Neutrophil (primary cell): ENCODE data around the gene RNPEPL1.
"Not testable (repeated sequence)": the region's sequence is repeated elsewhere in the genome, so short reads cannot be mapped to it uniquely, and the experiment has no call there.

Experiments used
- H3K27ac ChIP-seq: fragments of 200-600 bp; sonication (generic); 2 replicates; pipeline ENCODE4 v1.5.1; 2016; ENCODE audit warnings: mild to moderate bottlenecking, moderate library complexity
- H3K27me3 ChIP-seq: fragments of 200-600 bp; sonication (generic); 2 replicates; pipeline ENCODE4 v1.6.0; 2016; ENCODE audit warnings: mild to moderate bottlenecking
- H3K36me3 ChIP-seq: fragments of 200-600 bp; sonication (generic); 2 replicates; pipeline ENCODE4 v1.5.1; 2017
- H3K4me1 ChIP-seq, 2 experiments: fragments of 200-600 bp in 1 of 2; sonication (generic) in 1 of 2; 1 replicate in 1 of 2; 2 replicates in 1 of 2; pipeline versions ENCODE4 v1.5.1 to v1.6.1; 2013 to 2016; ENCODE audit warnings: low read depth in 1 of 2, low read length in 1 of 2, mild to moderate bottlenecking in 1 of 2, moderate library complexity in 1 of 2; ENCODE audit not compliant: control insufficient read depth in 1 of 2, insufficient read depth in 1 of 2
- H3K4me3 ChIP-seq, 2 experiments: fragments of 200-600 bp in 1 of 2; sonication (generic) in 1 of 2; 1 replicate in 1 of 2; 2 replicates in 1 of 2; pipeline ENCODE4 v1.5.1; 2013 to 2016; ENCODE audit warnings: low read depth in 1 of 2, low read length in 1 of 2, mild to moderate bottlenecking in 1 of 2, moderate library complexity in 1 of 2
- H3K9me3 ChIP-seq: fragments of 200-600 bp; sonication (generic); 2 replicates; pipeline ENCODE4 v1.5.1; 2016
- TF ChIP-seq, protein P1 (sequence below): fragments of 200-600 bp; sonication (generic); IDR thresholded peaks from 2 replicates; pipeline ENCODE4 v1.5.1; 2016; ENCODE audit warnings: antibody characterized with exemption

RNPEPL1 gene

DNA sequence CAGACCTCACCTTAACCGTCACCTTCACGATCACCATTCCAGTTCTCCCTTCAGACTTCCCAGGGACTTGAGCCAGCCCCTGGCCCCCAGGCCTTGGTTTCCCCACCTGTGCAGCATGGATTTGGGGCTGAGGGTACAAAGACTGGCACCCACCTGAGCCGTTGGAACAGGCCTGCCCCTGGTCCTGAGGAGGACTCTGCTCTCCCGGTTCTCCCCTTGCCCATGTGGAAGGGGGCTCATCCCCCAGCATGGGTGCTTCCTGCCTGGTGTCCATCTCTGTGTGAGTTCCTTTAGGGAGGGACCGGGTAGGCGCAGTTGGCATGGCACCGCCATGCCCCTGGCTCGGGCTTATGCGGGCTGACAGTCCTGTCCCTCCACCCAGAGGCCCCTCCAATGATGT lies 46.1 kb downstream of the RNPEPL1 start:
- Histone ChIP-seq H3K27me3 (no peaks in the 10 kb centered on the region), H3K36me3 (no peaks in the 10 kb centered on the region), H3K9me3 (no peaks in the 10 kb centered on the region), H3K27ac (no peak overlapping the region), H3K4me3 (no peak overlapping the region), H3K4me1 (peaks cover 17 to 19% of the 10 kb centered on the region in 2 experiments)
- TF ChIP-seq, protein P1, sequence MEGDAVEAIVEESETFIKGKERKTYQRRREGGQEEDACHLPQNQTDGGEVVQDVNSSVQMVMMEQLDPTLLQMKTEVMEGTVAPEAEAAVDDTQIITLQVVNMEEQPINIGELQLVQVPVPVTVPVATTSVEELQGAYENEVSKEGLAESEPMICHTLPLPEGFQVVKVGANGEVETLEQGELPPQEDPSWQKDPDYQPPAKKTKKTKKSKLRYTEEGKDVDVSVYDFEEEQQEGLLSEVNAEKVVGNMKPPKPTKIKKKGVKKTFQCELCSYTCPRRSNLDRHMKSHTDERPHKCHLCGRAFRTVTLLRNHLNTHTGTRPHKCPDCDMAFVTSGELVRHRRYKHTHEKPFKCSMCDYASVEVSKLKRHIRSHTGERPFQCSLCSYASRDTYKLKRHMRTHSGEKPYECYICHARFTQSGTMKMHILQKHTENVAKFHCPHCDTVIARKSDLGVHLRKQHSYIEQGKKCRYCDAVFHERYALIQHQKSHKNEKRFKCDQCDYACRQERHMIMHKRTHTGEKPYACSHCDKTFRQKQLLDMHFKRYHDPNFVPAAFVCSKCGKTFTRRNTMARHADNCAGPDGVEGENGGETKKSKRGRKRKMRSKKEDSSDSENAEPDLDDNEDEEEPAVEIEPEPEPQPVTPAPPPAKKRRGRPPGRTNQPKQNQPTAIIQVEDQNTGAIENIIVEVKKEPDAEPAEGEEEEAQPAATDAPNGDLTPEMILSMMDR, result no peak

DNA sequence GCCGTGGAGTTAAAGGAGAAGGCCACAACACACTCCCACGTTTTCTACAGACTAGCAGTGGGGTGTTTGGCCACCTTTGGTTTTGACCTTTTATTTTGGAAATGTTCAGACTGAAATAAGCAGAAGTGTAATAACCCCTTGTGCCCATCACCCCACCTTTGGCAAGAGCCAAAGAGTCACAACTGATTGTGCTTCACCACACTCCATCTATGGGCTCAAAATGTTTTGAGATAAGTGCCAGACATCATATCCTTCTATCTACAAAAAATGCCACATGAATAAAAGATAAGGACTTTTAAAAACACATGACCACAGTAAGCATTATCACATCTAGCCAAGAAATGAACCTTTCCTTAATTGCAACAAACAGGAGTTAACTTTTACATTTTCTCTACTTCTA lies 47.1 kb downstream of the RNPEPL1 start:
- Histone ChIP-seq H3K27ac (no peak overlapping the region), H3K4me3 (no peak overlapping the region), H3K4me1 (peaks cover 17 to 19% of the 10 kb centered on the region in 2 experiments), H3K36me3 (no peaks in the 10 kb centered on the region), H3K27me3 (no peaks in the 10 kb centered on the region), H3K9me3 (no peaks in the 10 kb centered on the region)
- TF ChIP-seq, protein P1, result no peak

DNA sequence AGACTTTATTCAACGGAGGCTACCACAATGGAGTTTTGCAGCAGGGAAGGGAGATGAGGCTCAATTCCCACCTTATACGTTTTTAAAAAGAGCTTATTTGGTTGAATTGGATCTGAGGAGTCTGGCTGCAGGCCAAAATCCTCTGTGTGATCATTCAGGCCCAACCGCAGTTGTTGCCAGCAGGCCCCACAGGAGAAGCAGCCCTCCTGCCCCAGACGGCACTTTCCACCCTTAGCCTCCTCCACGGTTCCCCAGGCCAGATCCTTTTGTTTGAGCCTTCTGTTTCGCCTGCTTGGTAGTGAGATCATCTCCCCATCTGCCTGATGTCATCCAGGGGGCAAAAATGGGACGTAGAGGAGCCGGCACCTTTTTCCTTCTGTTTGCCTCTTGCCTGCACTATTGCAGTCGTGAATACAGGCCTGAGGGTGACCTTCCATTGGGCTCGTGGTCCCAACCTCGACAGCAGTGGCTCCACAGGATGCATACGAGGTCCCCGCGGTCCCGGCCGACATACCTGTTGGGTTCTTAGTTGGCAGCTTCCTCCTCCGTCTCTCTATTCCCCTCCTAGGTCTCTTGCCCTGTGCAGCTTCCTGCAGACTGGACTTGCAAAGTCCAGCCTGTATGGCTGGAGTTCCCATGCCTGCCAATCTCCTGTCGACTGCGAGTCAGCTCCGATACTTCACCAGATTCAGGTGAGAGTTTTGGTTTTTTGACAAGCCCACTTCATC lies 47.7 kb downstream of the RNPEPL1 start:
- no peak overlapping the region for H3K4me3 ChIP-seq
- H3K9me3 ChIP-seq, result no peaks in the 10 kb centered on the region
- H3K4me1 ChIP-seq, result peaks cover 20 to 23% of the 10 kb centered on the region in 2 experiments
- no peaks in the 10 kb centered on the region for H3K36me3 ChIP-seq
- TF ChIP-seq, protein P1, result no peak
- no peaks in the 10 kb centered on the region for H3K27me3 ChIP-seq
- no peak overlapping the region for H3K27ac ChIP-seq

DNA sequence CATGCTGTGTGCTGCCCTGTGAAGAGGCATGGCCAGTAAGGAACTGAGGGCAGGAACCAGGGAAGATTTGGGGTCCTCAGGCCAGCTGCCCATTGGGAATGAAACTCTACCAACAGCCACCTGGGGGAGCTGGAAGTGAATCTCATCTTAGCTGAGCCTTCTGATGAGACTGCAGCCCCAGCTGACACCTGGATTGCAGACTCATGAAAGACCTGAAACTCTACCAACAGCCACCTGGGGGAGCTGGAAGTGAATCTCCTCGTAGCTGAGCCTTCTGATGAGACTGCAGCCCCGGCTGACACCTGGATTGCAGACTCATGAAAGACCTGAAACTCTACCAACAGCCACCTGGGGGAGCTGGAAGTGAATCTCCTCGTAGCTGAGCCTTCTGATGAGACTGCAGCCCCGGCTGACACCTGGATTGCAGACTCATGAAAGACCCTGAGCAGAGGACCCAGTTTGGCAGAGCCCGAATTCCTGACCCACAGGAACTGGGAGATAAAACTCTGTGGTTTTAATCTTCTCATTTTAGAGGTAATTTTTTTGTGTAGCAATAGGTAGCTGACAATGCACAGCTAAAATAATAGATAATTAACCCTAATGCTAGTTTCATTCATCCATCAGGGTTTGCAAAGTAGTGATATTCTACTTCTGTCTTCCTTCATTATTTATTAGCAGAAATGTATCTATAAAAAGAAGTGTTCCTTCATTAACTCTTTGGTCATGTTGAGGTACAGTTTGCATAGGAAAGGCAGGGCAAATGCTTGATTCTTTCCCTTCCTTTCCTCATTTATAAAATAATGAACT lies 48.8 kb downstream of the RNPEPL1 start:
- H3K27me3 ChIP-seq, H3K27ac ChIP-seq, H3K36me3 ChIP-seq, H3K4me3 ChIP-seq, H3K9me3 ChIP-seq: not testable (repeated sequence)
- peaks cover 23 to 25% of the 10 kb centered on the region in 2 experiments for H3K4me1 ChIP-seq

DNA sequence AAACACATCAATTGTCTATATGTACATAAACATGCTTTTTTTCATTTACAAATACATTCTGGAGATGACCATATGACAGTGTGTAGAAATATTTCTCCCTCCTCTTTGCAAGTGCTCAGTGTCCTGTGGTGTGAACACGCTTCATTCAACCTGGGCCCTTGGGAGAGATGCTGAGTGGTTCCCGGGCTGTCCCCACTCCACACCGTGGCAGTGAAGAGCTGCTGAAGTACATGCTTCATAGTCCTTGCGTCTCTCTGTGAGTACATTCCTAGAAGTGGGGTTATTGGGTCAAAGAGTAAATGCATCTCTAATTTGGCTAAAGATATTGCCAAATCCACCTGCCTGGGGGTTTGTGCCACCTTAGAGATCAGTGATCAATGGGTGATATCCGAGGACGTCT lies 50.5 kb downstream of the RNPEPL1 start:
- no peak overlapping the region for H3K4me3 ChIP-seq
- TF ChIP-seq, protein P1, result no peak
- no peaks in the 10 kb centered on the region for H3K36me3 ChIP-seq
- peaks cover 22 to 29% of the 10 kb centered on the region in 2 experiments for H3K4me1 ChIP-seq
- H3K27ac ChIP-seq, result no peak overlapping the region
- H3K27me3 ChIP-seq, result peaks cover 19% of the 10 kb centered on the region
- H3K9me3 ChIP-seq, result no peaks in the 10 kb centered on the region
